Lower leg skin (tissue), 3 donors: ENCODE measurements around the gene TBK1.

ENCODE experiments used
- POLR2A ChIP-seq, 2 donors: fragments of 450-650 bp; IDR thresholded peaks; one replicate each; pipeline ENCODE4 v1.6.1; 2016 to 2017; ENCODE audit warnings: antibody characterized with exemption in 2 of 2, mild to moderate bottlenecking in 1 of 2, moderate library complexity in 1 of 2
- TF ChIP-seq, protein P1 (sequence below), 3 donors: fragments of 450-650 bp; IDR thresholded peaks; one replicate each; pipeline ENCODE4 v1.5.1; 2016; ENCODE audit warnings: antibody characterized with exemption in 3 of 3, mild to moderate bottlenecking in 3 of 3, moderate library complexity in 2 of 3

GRCh38 chr12:64480148-64480547 lies 28.2 kb downstream of the TBK1 start:
- no peak for TF ChIP-seq POLR2A (IDR thresholded peaks at IDR 0.05)
- TF ChIP-seq, protein P1, sequence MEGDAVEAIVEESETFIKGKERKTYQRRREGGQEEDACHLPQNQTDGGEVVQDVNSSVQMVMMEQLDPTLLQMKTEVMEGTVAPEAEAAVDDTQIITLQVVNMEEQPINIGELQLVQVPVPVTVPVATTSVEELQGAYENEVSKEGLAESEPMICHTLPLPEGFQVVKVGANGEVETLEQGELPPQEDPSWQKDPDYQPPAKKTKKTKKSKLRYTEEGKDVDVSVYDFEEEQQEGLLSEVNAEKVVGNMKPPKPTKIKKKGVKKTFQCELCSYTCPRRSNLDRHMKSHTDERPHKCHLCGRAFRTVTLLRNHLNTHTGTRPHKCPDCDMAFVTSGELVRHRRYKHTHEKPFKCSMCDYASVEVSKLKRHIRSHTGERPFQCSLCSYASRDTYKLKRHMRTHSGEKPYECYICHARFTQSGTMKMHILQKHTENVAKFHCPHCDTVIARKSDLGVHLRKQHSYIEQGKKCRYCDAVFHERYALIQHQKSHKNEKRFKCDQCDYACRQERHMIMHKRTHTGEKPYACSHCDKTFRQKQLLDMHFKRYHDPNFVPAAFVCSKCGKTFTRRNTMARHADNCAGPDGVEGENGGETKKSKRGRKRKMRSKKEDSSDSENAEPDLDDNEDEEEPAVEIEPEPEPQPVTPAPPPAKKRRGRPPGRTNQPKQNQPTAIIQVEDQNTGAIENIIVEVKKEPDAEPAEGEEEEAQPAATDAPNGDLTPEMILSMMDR (IDR thresholded peaks at IDR 0.05) = no peak
